Measurements from ENCODE around the gene INSYN1.
"Not testable (repeated sequence)": the region's sequence is repeated elsewhere in the genome, so short reads cannot be mapped to it uniquely, and the experiment has no call there.

Gene INSYN1, protein sequence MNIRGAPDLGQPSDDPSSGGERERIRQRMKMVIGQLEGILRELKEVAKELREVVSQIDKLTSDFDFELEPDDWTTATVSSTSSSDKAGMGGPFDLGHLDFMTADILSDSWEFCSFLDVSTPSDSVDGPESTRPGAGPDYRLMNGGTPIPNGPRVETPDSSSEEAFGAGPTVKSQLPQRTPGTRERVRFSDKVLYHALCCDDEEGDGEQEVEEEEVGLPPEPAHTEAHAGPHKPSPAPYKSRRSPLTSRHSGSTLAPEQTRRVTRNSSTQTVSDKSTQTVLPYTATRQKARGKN

GRCh38 chr15:73753250-73754130, at the start of gene INSYN1:
Gene INSYN1, minus strand, starts transcription at chr15:73753351. Its CDS starts 2,221 bp downstream, at chr15:73751130.
- no peak for DNase-seq (ENCODE audit: low read depth)

GRCh38 chr15:73802431-73803041, 49.4 kb upstream of the INSYN1 start:
- no peak for DNase-seq (ENCODE audit: low read depth)

DNA sequence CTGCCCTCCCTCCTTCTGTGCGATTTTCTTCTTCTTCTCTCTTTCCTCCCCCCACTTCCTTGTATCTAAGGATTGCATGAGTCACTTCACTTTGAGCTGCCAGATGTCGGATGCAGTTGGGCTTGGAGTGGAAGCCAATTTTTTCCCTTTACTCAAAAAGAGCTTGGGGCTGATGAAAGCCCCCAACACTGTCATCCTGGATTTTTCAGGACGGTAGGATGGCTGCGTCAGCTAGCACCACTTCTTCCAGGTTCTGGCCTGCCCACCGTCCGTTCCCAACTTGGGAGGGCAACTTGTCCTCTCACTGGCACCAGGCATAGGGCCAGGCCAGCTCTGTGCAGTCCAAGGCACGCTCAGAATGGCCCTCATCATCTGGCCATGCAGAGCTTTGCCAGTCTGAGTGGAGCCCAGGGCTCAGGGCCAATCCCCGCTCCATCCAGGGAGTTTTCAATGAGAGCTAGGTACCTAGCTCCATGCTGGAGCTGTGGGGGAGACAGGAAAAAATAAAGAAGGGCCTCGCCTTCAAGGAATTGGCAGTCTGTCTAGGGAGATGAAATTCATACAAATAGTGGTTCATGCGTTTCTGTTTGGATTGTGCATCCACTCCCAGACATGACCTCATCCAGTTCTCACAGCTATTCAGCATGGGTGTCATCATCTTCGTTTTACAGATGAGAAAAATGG, 47.7 kb upstream of the INSYN1 start:
- DNase-seq (ENCODE audit: low read depth), result no peak

GRCh38 chr15:73799466-73799865, 46.3 kb upstream of the INSYN1 start:
- DNase-seq (ENCODE audit: low read depth), result no peak

GRCh38 chr15:73797366-73798158, 44.4 kb upstream of the INSYN1 start:
- no peak for DNase-seq (ENCODE audit: low read depth)

DNA sequence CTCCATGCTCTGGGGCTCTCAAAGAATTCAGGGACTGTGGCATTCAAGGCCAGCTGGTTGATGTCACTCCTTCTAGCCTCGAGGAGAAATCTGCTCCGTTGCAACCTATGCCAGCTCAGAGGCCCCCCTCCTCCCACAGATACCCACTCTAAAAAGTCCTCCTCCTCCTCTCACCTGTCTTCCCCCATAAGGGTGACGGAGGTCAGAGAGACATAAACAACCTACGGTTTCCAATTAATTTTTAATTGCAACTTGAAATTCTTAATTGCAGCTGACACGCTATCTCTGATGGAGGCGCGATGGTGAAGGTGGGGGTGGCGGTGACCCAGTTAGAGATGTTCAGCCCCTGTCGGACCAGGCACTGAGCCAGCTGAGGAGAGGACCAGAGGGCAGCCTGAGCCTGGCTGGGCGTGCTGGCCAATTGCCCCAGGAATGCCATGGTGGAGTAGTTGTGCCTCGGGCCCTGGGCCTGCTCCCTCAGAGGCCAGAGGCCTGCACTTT, 43.2 kb upstream of the INSYN1 start:
- no peak for DNase-seq (ENCODE audit: low read depth)

- no peak for DNase-seq (ENCODE audit: low read depth)
Measured at GRCh38 chr15:73794443-73795133, 41.4 kb upstream of the INSYN1 start.

- not testable (repeated sequence) for DNase-seq (ENCODE audit: low read depth)
Measured at GRCh38 chr15:73792899-73793541, 39.9 kb upstream of the INSYN1 start.

- DNase-seq (ENCODE audit: low read depth), result no peak
Measured at GRCh38 chr15:73792415-73792814, 39.3 kb upstream of the INSYN1 start.

DNA sequence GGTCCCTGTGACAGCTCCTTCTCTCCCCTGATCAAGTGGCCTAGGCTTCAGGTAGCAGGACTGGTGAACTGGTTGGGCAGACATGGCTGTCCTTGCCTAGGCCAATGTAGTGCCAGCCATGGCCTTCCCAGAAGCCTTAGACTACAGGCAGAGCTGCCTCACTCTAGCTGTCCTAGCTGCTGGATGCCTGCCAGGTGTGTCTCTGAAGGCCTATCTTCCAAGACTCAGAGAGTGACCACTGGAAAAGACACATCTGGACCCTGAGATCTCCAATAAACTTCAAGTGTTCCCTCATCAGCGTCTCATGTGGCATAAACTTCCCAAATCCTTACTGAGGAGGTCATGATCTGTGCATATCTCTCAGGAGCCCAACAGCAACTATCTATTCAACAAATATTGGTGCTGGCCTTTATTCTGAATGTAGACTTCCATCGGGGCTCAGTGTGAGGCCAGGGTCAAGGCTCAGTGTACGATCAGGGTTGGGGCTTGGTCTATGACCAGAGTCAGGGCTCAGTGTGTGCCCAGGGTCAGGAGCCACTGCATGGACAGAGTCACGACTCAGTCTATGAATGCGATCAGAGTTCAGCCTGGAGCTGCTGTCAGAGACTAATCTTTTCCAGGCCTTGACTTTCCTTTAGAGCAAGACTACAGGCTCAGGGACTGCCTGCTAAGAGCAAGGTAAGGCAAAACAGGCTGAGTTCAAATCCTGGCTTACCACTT, 36.5 kb upstream of the INSYN1 start:
- no peak for DNase-seq (ENCODE audit: low read depth)

DNA sequence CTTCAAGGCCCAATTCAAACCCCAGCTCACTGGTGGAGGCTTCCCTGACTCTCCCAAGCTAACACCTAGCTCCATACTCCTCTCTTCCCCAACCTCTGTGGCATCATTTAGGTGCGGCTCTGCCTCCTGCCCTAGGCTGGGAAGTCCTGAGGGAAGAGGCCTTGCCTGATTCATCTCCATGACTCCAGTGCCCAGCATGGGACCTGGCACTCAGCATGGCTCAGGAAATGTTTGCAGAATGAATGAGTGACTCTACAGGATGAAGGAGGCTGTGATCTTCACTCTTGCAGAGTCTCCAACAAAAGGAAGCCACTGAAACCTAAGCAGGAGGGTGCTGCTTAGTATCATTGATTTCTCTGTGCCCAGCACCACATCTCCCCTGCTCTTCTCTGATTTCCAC, 34.5 kb upstream of the INSYN1 start:
- DNase-seq (ENCODE audit: low read depth), result no peak

DNA sequence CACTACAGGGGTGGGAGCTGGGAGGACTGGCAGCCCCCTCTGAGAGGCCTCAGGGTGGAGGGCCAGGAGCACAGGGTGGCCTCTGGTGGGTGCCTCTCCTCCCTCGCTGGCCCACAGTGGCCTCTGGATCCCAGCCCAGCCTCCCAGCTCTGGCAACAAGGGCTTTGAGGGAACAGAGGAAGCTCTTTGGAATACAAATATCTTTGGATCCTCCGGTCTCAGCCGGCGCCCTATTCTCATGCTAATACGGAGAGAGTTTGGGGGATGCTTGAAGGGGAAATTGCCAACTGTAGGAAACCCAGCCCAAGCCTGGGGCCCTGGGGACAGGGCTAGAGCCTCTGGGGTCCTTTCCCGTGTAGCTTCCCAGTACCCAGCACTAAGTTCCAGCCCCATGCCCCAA, 33.4 kb upstream of the INSYN1 start:
- no peak for DNase-seq (ENCODE audit: low read depth)

GRCh38 chr15:73785256-73786014, 32.3 kb upstream of the INSYN1 start:
- DNase-seq (ENCODE audit: low read depth), result not testable (repeated sequence)

DNA sequence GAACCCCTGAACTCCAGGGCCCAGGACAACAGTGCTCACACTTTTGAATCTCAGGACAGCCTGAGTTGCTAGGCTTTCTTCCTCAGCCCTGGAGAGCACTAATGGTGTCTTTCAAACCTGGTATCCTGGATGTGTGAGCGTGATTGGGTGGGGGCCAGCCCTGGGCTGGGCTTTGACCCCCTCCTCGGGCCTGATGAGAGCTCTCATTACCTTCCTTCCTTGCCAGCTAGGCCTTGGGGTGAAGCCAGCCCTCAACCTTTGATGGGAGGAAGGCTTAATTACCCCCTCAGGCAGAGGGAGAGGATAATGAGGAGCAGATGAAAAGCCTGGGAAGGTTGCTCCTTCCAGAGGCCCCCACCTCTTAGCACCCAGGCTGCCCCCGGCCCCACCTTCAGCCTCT, 31.1 kb upstream of the INSYN1 start:
- no peak for DNase-seq (ENCODE audit: low read depth)

GRCh38 chr15:73782344-73782959, 29.3 kb upstream of the INSYN1 start:
- no peak for DNase-seq (ENCODE audit: low read depth)

DNA sequence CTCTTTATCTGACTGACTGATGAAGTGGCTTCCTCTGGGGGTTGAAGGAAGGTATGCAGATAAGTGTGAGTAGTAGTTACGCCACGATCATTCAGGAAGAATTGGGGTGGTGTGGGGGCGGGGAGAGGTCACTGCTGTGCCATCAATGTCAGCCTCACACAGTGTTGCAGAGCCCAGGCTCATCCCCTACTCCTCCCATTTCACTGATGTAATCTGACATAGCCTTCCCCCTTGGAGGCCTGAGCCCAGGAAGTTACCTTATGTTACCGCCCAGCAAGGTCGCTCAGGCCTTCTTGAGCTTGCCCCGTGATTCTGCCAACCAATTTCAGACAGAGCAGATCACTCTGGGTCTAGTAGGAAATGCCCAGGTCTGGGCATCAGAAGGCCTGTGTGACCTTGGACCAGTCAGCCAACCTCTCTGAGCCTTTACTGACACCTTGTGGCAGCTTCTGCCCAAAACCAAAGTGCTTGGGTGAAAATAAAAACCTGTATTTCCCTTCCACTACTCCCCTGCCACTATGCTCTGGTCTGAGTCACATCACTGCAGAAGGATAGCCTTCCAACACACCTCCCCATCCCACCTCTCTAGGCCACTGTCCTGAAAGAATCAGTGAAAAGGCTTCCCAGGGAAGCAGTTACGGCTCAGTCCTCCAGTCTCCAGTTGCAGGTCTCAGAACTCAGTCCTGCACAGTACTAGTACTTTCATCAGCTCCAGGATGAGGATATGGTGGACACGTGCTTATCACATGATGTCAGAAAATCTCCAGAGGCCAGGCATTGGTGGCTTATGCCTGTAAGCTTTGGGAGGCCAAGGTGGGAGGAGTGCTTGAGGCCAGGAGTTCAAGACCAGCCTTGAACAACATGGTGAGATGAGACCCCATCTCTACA, 28.1 kb upstream of the INSYN1 start:
- DNase-seq (ENCODE audit: low read depth), result no peak

GRCh38 chr15:73779974-73780373, 26.8 kb upstream of the INSYN1 start:
- no peak for DNase-seq (ENCODE audit: low read depth)
